Parathyroid adenoma (tissue), 2 donors: ENCODE results near the gene DAD1.
"Not testable (repeated sequence)": the region's sequence is repeated elsewhere in the genome, so short reads cannot be mapped to it uniquely, and the experiment has no call there.

ENCODE experiments used
- H2AFZ ChIP-seq: fragments of 300-600 bp; sonication (generic); one replicate; pipeline ENCODE4 v1.7.0; 2017; ENCODE audit warnings: antibody characterized with exemption, mild to moderate bottlenecking
- H3K27ac ChIP-seq: fragments of 300-600 bp; sonication (generic); one replicate; pipeline ENCODE4 v1.7.0; 2017
- H3K27me3 ChIP-seq: fragments of 300-600 bp; sonication (generic); one replicate; pipeline ENCODE4 v1.7.0; 2017; ENCODE audit warnings: low read length; ENCODE audit not compliant: control insufficient read depth, insufficient read depth
- H3K36me3 ChIP-seq: fragments of 300-600 bp; sonication (generic); one replicate; pipeline ENCODE4 v1.7.0; 2017; ENCODE audit warnings: low read length; ENCODE audit not compliant: control insufficient read depth, insufficient read depth
- H3K4me1 ChIP-seq: fragments of 300-600 bp; sonication (generic); one replicate; pipeline ENCODE4 v1.7.0; 2017; ENCODE audit warnings: control low read depth
- H3K4me2 ChIP-seq: fragments of 300-600 bp; sonication (generic); one replicate; pipeline ENCODE4 v1.7.0; 2017; ENCODE audit warnings: low read length
- H3K4me3 ChIP-seq: fragments of 300-600 bp; sonication (generic); one replicate; pipeline ENCODE4 v1.7.0; 2017; ENCODE audit warnings: low read depth, low read length
- H3K79me2 ChIP-seq: fragments of 300-600 bp; sonication (generic); one replicate; pipeline ENCODE4 v1.7.0; 2017; ENCODE audit warnings: control low read depth
- H3K9ac ChIP-seq: fragments of 300-600 bp; sonication (generic); one replicate; pipeline ENCODE4 v1.7.0; 2017; ENCODE audit warnings: mild to moderate bottlenecking
- H3K9me3 ChIP-seq: fragments of 300-600 bp; sonication (generic); one replicate; pipeline ENCODE4 v1.7.0; 2017; ENCODE audit warnings: low read length; ENCODE audit not compliant: control insufficient read depth
- CTCF ChIP-seq: fragments of 300-600 bp; sonication (generic); IDR thresholded peaks from one replicate; pipeline ENCODE4 v1.7.0; 2017; ENCODE audit warnings: antibody characterized with exemption, mild to moderate bottlenecking
- donor health status: primary hyperparathyroidism.

DAD1 gene

GRCh38 chr14:22569737-22570131 is 19.3 kb downstream of the DAD1 start:
- Histone ChIP-seq H3K27ac (no peak overlapping the region), H3K4me2 (no peak overlapping the region)

GRCh38 chr14:22569106-22569736 is 19.8 kb downstream of the DAD1 start:
- no peak overlapping the region for H3K27ac ChIP-seq
- peaks cover 4% of the 10 kb centered on the region for H3K79me2 ChIP-seq
- H3K36me3 ChIP-seq: no peaks in the 10 kb centered on the region
- H3K4me2 ChIP-seq: no peak overlapping the region
- no peak for TF ChIP-seq CTCF
- no peaks in the 10 kb centered on the region for H3K27me3 ChIP-seq
- H3K9ac ChIP-seq: no peak overlapping the region
- no peak overlapping the region for H2AFZ ChIP-seq
- H3K4me1 ChIP-seq: peaks cover 10% of the 10 kb centered on the region
- H3K4me3 ChIP-seq: no peak overlapping the region
- H3K9me3 ChIP-seq: no peaks in the 10 kb centered on the region

More at GRCh38 chr14:22569737-22570131, 19.3 kb downstream of the DAD1 start:
- no peak overlapping the region for H3K9ac ChIP-seq
- H3K27me3 ChIP-seq: no peaks in the 10 kb centered on the region
- H3K79me2 ChIP-seq: peaks cover 4% of the 10 kb centered on the region
- no peaks in the 10 kb centered on the region for H3K36me3 ChIP-seq
- TF ChIP-seq CTCF: no peak
- H3K9me3 ChIP-seq: no peaks in the 10 kb centered on the region
- H2AFZ ChIP-seq: no peak overlapping the region
- H3K4me3 ChIP-seq: no peak overlapping the region
- peaks cover 10% of the 10 kb centered on the region for H3K4me1 ChIP-seq

- peaks cover 10% of the 10 kb centered on the region for H3K4me1 ChIP-seq
- no peak overlapping the region for H2AFZ ChIP-seq
- H3K27ac ChIP-seq: peak overlapping the region; percentile 45
- H3K9ac ChIP-seq: no peak overlapping the region
- no peak overlapping the region for H3K4me3 ChIP-seq
- no peaks in the 10 kb centered on the region for H3K36me3 ChIP-seq
- no peak for TF ChIP-seq CTCF
- peaks cover 4% of the 10 kb centered on the region for H3K79me2 ChIP-seq
- peak overlapping the region; percentile 40 for H3K4me2 ChIP-seq
- H3K9me3 ChIP-seq: no peaks in the 10 kb centered on the region
- no peaks in the 10 kb centered on the region for H3K27me3 ChIP-seq
Observed at GRCh38 chr14:22567437-22567836, 21.6 kb downstream of the DAD1 start.

- Histone ChIP-seq H3K4me1 (peaks cover 10% of the 10 kb centered on the region), H3K27me3 (no peaks in the 10 kb centered on the region), H3K9ac (no peak overlapping the region)
Observed at GRCh38 chr14:22566845-22567244, 22.2 kb downstream of the DAD1 start.

GRCh38 chr14:22566266-22566665 is 22.8 kb downstream of the DAD1 start:
- H3K9ac ChIP-seq, H3K4me3 ChIP-seq, H3K4me2 ChIP-seq, H3K27me3 ChIP-seq, H3K36me3 ChIP-seq, H2AFZ ChIP-seq, H3K9me3 ChIP-seq, H3K79me2 ChIP-seq: not testable (repeated sequence)
- H3K4me1 ChIP-seq: peaks cover 10% of the 10 kb centered on the region
- peak overlapping the region; percentile 45 for H3K27ac ChIP-seq

More at GRCh38 chr14:22566845-22567244, 22.2 kb downstream of the DAD1 start:
- Histone ChIP-seq H2AFZ (no peak overlapping the region), H3K36me3 (no peaks in the 10 kb centered on the region), H3K4me2 (peak overlapping the region; percentile 40), H3K9me3 (no peaks in the 10 kb centered on the region), H3K79me2 (peaks cover 4% of the 10 kb centered on the region), H3K4me3 (no peak overlapping the region), H3K27ac (peak overlapping the region; percentile 45)
- TF ChIP-seq CTCF: no peak
